DND-41 (cell line): Measurements from ENCODE around the gene SMURF2.
A peak's percentile ranks its signal among the peaks of the same experiment; 100 is the strongest.

Experiments used
- ATAC-seq: fragments of 200-7000 bp; cut with Tn5 transposase; 3 replicates; pipeline ENCODE4 v1.9.1; 2021; ENCODE audit warnings: low read depth; ENCODE audit not compliant: insufficient read depth
- DNase-seq: peaks from one replicate; pipeline ENCODE4 v3.0.0-alpha.2; 2020
- H2AFZ ChIP-seq: 2 replicates; pipeline ENCODE4 v1.6.0; 2012; ENCODE audit warnings: low read depth, low read length
- H3K27ac ChIP-seq: 2 replicates; pipeline ENCODE4 v1.5.1; 2012; ENCODE audit warnings: low read length, inconsistent platforms
- H3K27me3 ChIP-seq: fragments of 200-600 bp; sonication (generic); 2 replicates; pipeline ENCODE4 v1.6.0; 2012; ENCODE audit warnings: low read length, mild to moderate bottlenecking, inconsistent platforms; ENCODE audit not compliant: insufficient read depth, poor library complexity
- H3K36me3 ChIP-seq: 2 replicates; pipeline ENCODE4 v1.5.1; 2012; ENCODE audit warnings: low read length, inconsistent platforms; ENCODE audit not compliant: insufficient read depth
- H3K4me1 ChIP-seq: 2 replicates; pipeline ENCODE4 v1.5.1; 2012; ENCODE audit warnings: mild to moderate bottlenecking, low read length; ENCODE audit not compliant: insufficient read depth
- H3K4me2 ChIP-seq: 2 replicates; pipeline ENCODE4 v1.6.0; 2012; ENCODE audit warnings: mild to moderate bottlenecking, moderate library complexity, low read length, inconsistent platforms; ENCODE audit not compliant: insufficient read depth
- H3K4me3 ChIP-seq, 2 experiments: fragments of 200-600 bp in 1 of 2; shearing (Covaris generic) in 1 of 2; 2 replicates each; pipeline ENCODE4 v1.5.1; 2012 to 2016; ENCODE audit warnings: inconsistent platforms in 2 of 2, low read length in 2 of 2, mild to moderate bottlenecking in 2 of 2, low read depth in 1 of 2, moderate library complexity in 1 of 2
- H3K79me2 ChIP-seq: 2 replicates; pipeline ENCODE4 v1.6.0; 2012; ENCODE audit warnings: low read length, inconsistent platforms; ENCODE audit not compliant: insufficient read depth
- H3K9ac ChIP-seq: 2 replicates; pipeline ENCODE4 v1.6.0; 2012; ENCODE audit warnings: low read depth, mild to moderate bottlenecking, inconsistent platforms, low read length, moderate library complexity
- H3K9me3 ChIP-seq: 2 replicates; pipeline ENCODE4 v1.5.1; 2012; ENCODE audit warnings: low read length, moderate library complexity, mild to moderate bottlenecking, inconsistent platforms; ENCODE audit not compliant: insufficient read depth, severe bottlenecking
- H4K20me1 ChIP-seq: 2 replicates; pipeline ENCODE4 v1.6.0; 2012; ENCODE audit warnings: low read length; ENCODE audit not compliant: insufficient read depth
- CTCF ChIP-seq: IDR thresholded peaks from 2 replicates; pipeline ENCODE4 v1.5.1; 2012; ENCODE audit warnings: borderline replicate concordance, low read length, moderate library complexity, mild to moderate bottlenecking; ENCODE audit not compliant: poor library complexity, severe bottlenecking; ENCODE audit errors: extremely low read depth
- EZH2 ChIP-seq: IDR thresholded peaks from 3 replicates; pipeline ENCODE4 v1.6.1; 2012; ENCODE audit warnings: borderline replicate concordance, low read depth, mild to moderate bottlenecking, moderate library complexity, low read length, inconsistent platforms; ENCODE audit not compliant: severe bottlenecking

Gene SMURF2

GRCh38 chr17:64502809-64503208 lies 159.3 kb downstream of the SMURF2 start:
- no peak for DNase-seq
- Histone ChIP-seq H3K79me2 (peaks cover 82% of the 10 kb centered on the region), H4K20me1 (peaks cover 81% of the 10 kb centered on the region), H3K9ac (peak overlapping the region; percentile 100), H3K27me3 (no peaks in the 10 kb centered on the region), H2AFZ (no peak overlapping the region), H3K27ac (no peak overlapping the region; the same call in 1 of the 2 replicates), H3K4me3 (peak overlapping the region in 1 of 2 experiments; percentile 82; a peak in 2 of 4 replicates), H3K4me1 (peaks cover 76% of the 10 kb centered on the region), H3K36me3 (peaks cover 76% of the 10 kb centered on the region), H3K4me2 (peak overlapping the region; percentile 77), H3K9me3 (no peaks in the 10 kb centered on the region)
- TF ChIP-seq EZH2 (no peak), CTCF (no peak)
- ATAC-seq: no peak

DNA sequence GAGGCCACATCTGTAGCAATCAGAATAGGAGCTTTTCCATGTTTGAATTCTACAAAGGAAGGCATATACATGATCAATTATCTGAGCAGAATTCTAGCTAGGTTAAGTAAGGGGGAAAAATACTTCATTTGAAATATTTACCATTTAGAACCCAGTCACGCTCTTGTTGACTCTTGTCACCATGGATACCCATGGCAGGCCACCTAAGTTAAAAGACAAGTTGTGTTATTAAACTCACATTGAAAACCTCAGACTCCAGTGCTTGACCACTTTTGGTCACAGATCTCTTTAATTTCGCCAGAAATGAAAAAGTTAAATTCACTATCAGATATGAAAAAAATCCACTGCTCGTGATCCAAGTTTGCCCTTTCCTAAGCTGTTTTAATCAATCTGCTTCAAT lies 160.1 kb downstream of the SMURF2 start:
- Histone ChIP-seq H3K79me2 (peaks cover 74% of the 10 kb centered on the region), H3K27me3 (no peaks in the 10 kb centered on the region), H3K9ac (peak overlapping the region; percentile 9; the same call in 1 of the 2 replicates), H3K4me2 (peak overlapping the region; percentile 77), H3K4me3 (no peak overlapping the region), H3K9me3 (no peaks in the 10 kb centered on the region), H3K4me1 (peaks cover 81% of the 10 kb centered on the region), H2AFZ (no peak overlapping the region), H3K36me3 (peaks cover 77% of the 10 kb centered on the region), H4K20me1 (peaks cover 74% of the 10 kb centered on the region), H3K27ac (no peak overlapping the region)
- no peak for ATAC-seq
- TF ChIP-seq EZH2: no peak
- TF ChIP-seq CTCF: no peak
- DNase-seq: no peak

- Histone ChIP-seq H3K79me2 (peaks cover 76% of the 10 kb centered on the region), H3K27me3 (no peaks in the 10 kb centered on the region), H4K20me1 (peaks cover 72% of the 10 kb centered on the region), H3K4me3 (no peak overlapping the region; a peak in 1 of 4 replicates), H3K9me3 (no peaks in the 10 kb centered on the region), H3K9ac (0 out of 2 replicates have a peak overlapping the region, but pooled peaks have one; percentile 9), H3K4me1 (peaks cover 82% of the 10 kb centered on the region), H2AFZ (no peak overlapping the region), H3K4me2 (peak overlapping the region; percentile 77), H3K36me3 (peaks cover 74% of the 10 kb centered on the region), H3K27ac (no peak overlapping the region)
- ATAC-seq (no peak), DNase-seq (no peak)
- no peak for TF ChIP-seq CTCF
- TF ChIP-seq EZH2: no peak
Observed at GRCh38 chr17:64500862-64501765, 161.0 kb downstream of the SMURF2 start.
